Urinary bladder (tissue), 4 donors: ENCODE data around the gene DOHH. TPM values are rescaled to one million over a fixed set of nuclear protein-coding genes. Genes with fewer than 3 reads are reported as not detected.

ENCODE experiments used
- DNase-seq: peaks from one replicate; pipeline ENCODE4 v3.0.0-alpha.2; 2015; ENCODE audit errors: extremely low spot score
- H3K27ac ChIP-seq: one replicate; pipeline ENCODE4 v1.5.1; 2013; ENCODE audit warnings: low read depth, mild to moderate bottlenecking, moderate library complexity
- H3K36me3 ChIP-seq: one replicate; pipeline ENCODE4 v1.6.1; 2013; ENCODE audit warnings: mild to moderate bottlenecking, moderate library complexity; ENCODE audit not compliant: insufficient read depth
- H3K4me1 ChIP-seq: one replicate; pipeline ENCODE4 v1.6.1; 2013; ENCODE audit warnings: mild to moderate bottlenecking, moderate library complexity; ENCODE audit not compliant: insufficient read depth
- H3K4me3 ChIP-seq: one replicate; pipeline ENCODE4 v1.5.1; 2013; ENCODE audit warnings: low read depth, low read length
- WGBS: extraction: QIAGEN DNeasy Blood & Tissue Kit; methylation state at CpG from one replicate; pipeline ENCODE4 v1.1.7; 2013; 5-methylcytosine and 5-hydroxymethylcytosine counted together
- polyA plus RNA-seq: library from polyadenylated mRNA; stranded (reverse); fragments of 200-250 nt; gene quantifications from one replicate; pipeline ENCODE4 v1.2.3, GENCODE V29; 2013
- total RNA-seq: library from RNA; depleted of rRNA; stranded (reverse); fragments of >200 nt; gene quantifications from one replicate; pipeline ENCODE4 v1.2.3, GENCODE V29; 2014
- donor health status: healthy with polysubstance abuse.
- donor health status: healthy.

The DOHH gene
- total and polyA plus RNA-seq, 2 donors, result 2.9 to 18.3 TPM

DNA sequence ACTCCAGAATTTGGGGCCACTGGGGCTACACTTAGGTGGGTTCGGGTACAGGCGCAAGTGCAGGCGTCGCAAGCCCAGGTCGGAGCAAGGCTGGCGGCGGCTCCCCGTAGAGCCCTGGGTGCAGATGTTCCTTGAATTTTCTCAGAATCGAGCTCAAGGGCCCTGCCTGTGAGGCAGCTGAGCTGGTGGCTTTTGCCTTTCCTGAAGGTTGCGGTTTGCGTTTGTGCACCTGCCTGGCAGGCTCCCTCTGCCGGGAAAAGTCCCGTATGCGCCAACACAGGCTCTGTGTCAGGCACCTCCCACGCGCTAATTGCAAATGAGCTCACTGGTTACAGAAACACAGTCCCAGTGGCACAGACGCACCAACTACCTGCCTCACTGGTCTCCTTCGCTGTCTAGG lies 5.9 kb downstream of the DOHH start:
- DNase-seq, result no peak
- H3K4me1 ChIP-seq, result no peaks in the 10 kb centered on the region
- H3K4me3 ChIP-seq, result no peak overlapping the region
- 95% methylated on average over 18 of the region's 18 CpGs for WGBS
- peaks cover 6% of the 10 kb centered on the region for H3K36me3 ChIP-seq
- no peak overlapping the region for H3K27ac ChIP-seq

GRCh38 chr19:3494051-3494450 lies 6.4 kb downstream of the DOHH start:
- Histone ChIP-seq H3K36me3 (peaks cover 6% of the 10 kb centered on the region), H3K4me3 (no peak overlapping the region), H3K4me1 (no peaks in the 10 kb centered on the region), H3K27ac (no peak overlapping the region)
- WGBS, result 80% methylated on average over 15 of the region's 15 CpGs
- no peak for DNase-seq

DNA sequence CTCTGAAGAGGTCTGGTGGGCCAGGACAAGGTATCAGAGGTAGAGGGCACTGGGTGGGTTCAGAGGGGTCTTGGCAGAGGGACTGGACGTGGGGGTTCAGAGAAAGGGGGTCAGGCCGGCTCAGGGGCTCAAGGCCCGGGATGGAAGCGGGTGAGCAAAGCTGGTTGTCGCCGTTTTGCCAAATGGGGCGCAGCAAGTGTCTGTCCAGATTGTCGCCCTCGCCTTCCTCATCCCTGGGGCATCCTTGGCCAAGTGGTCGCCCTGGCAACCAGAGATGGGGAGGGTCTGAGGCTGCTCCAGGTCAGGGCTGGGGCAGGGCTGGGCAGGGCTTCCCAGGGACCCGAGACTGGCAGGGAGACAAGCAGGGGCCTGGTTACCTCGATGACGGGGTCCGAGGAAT lies 6.8 kb downstream of the DOHH start:
- 95% methylated on average over 14 of the region's 14 CpGs for WGBS
- peaks cover 6% of the 10 kb centered on the region for H3K36me3 ChIP-seq
- no peak overlapping the region for H3K27ac ChIP-seq
- no peak for DNase-seq
- no peak overlapping the region for H3K4me3 ChIP-seq
- no peaks in the 10 kb centered on the region for H3K4me1 ChIP-seq

GRCh38 chr19:3492919-3493318 lies 7.6 kb downstream of the DOHH start:
- Histone ChIP-seq H3K36me3 (peaks cover 6% of the 10 kb centered on the region), H3K4me3 (no peak overlapping the region), H3K4me1 (no peaks in the 10 kb centered on the region), H3K27ac (no peak overlapping the region)
- DNase-seq, result no peak
- WGBS, result 93% methylated on average over 16 of the region's 16 CpGs

GRCh38 chr19:3492131-3492839 lies 8.2 kb downstream of the DOHH start:
- no peak overlapping the region for H3K27ac ChIP-seq
- peaks cover 6% of the 10 kb centered on the region for H3K36me3 ChIP-seq
- H3K4me1 ChIP-seq, result no peaks in the 10 kb centered on the region
- 95% methylated on average over 45 of the region's 45 CpGs for WGBS
- DNase-seq, result no peak
- no peak overlapping the region for H3K4me3 ChIP-seq

DNA sequence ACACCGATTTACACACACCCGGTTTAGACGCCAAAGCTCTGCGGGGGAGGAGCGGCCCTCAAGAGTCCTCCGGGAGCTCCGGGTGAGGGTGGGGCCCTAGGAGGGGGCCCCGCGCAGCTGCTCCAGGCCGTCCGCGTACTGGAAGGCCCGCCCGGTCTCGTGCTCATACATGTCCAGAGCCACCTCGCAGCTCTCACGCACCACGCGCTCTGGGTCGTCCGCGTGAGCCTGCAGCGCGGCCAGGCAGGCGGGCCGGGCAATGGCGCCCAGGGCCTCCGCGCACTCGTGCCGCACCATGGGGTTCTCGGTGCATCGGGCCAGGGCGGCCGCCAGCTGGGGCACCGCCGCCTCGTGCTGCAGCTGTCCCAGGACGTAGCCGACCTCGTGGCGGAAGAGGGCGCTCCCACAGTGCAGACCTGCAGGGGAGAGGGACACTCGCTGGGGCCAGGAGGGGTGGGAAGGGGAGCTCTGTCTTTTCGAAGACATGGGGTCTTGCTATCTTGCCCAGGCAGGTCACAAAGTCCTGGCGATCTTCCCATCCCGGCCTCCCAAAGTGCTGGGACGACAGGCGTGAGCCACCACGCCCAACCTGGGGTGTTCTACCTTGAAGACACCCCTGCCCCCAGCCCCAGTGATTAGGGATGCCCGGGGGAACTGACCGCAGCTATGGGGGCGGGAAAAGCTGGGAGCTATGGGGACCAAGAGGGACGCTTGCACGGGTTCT lies 8.9 kb downstream of the DOHH start:
- H3K4me1 ChIP-seq, result no peaks in the 10 kb centered on the region
- 94% methylated on average over 55 of the region's 55 CpGs for WGBS
- no peak overlapping the region for H3K27ac ChIP-seq
- H3K4me3 ChIP-seq, result no peak overlapping the region
- no peak for DNase-seq
- peaks cover 6% of the 10 kb centered on the region for H3K36me3 ChIP-seq

DNA sequence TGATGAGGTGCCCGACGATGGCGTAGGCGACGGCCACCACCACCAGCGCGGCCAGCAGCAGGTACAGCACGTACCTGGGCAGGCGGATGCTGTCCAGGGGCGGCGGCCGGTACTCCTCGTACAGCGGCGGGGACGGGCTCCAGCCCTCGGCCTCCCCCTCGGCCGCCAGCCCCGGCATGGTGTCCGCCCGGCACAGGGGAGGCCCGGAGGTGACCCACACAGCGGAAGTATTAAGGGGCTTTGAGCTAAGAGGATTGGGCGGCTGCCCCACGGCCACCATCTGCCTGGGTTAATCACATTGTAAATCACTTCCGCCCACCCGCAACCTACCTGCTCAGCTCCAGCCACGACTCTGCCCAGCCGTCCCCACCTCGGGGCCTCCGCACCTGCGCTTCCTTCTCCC lies 17.2 kb downstream of the DOHH start, which contains the start of gene SMIM44:
Gene SMIM44, minus strand, starts transcription at position 216 of the 403 bp plus-strand sequence. Its CDS starts 38 bp downstream, at position 178.
- no peaks in the 10 kb centered on the region for H3K36me3 ChIP-seq
- DNase-seq, result no peak
- H3K27ac ChIP-seq, result no peak within 1 kb of the TSS
- 64% methylated on average over 33 of the region's 33 CpGs for WGBS
- H3K4me1 ChIP-seq, result no peaks in the 10 kb centered on the region
- no peak within 1 kb of the TSS for H3K4me3 ChIP-seq

GRCh38 chr19:3482507-3483225 lies 17.8 kb downstream of the DOHH start:
- DNase-seq, result no peak
- Histone ChIP-seq H3K27ac (no peak overlapping the region), H3K4me3 (no peak overlapping the region), H3K36me3 (no peaks in the 10 kb centered on the region), H3K4me1 (no peaks in the 10 kb centered on the region)
- WGBS, result 67% methylated on average over 49 of the region's 49 CpGs

GRCh38 chr19:3481241-3482090 lies 19.0 kb downstream of the DOHH start:
- Histone ChIP-seq H3K4me1 (no peaks in the 10 kb centered on the region), H3K36me3 (no peaks in the 10 kb centered on the region), H3K4me3 (no peak overlapping the region), H3K27ac (no peak overlapping the region)
- no peak for DNase-seq
- WGBS, result 47% methylated on average over 38 of the region's 38 CpGs

GRCh38 chr19:3480383-3481091 lies 19.9 kb downstream of the DOHH start, which contains the start of gene SMIM24:
Gene SMIM24, minus strand, starts transcription at chr19:3480525. Its CDS starts 62 bp downstream, at chr19:3480463.
- Histone ChIP-seq H3K4me1 (no peaks in the 10 kb centered on the region), H3K4me3 (no peak within 1 kb of the TSS), H3K36me3 (no peaks in the 10 kb centered on the region), H3K27ac (no peak within 1 kb of the TSS)
- no peak for DNase-seq
- 50% methylated on average over 27 of the region's 27 CpGs for WGBS

DNA sequence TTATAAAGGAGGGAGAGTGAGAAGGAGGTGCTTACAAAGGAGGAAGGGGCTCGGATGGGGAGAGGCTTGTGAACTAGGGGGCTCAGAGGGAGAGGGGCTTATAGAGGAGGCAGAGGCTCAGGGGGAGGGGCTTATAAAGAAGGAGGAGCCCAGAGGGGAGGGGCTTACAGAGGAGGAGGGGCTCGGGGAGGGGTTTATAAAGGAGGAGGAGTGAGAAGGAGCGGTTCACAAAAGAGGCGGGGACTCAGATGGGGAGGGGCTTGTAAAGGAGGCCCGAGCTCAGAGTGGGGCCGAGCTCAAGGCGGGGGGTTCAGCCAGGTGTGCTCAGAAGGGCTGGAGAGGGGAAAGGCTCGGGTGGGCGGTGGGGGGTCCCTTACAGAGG lies 20.6 kb downstream of the DOHH start:
- WGBS, result 53% methylated on average over 9 of the region's 9 CpGs
- H3K4me3 ChIP-seq, result no peak overlapping the region
- no peaks in the 10 kb centered on the region for H3K4me1 ChIP-seq
- no peaks in the 10 kb centered on the region for H3K36me3 ChIP-seq
- H3K27ac ChIP-seq, result no peak overlapping the region
- no peak for DNase-seq

DNA sequence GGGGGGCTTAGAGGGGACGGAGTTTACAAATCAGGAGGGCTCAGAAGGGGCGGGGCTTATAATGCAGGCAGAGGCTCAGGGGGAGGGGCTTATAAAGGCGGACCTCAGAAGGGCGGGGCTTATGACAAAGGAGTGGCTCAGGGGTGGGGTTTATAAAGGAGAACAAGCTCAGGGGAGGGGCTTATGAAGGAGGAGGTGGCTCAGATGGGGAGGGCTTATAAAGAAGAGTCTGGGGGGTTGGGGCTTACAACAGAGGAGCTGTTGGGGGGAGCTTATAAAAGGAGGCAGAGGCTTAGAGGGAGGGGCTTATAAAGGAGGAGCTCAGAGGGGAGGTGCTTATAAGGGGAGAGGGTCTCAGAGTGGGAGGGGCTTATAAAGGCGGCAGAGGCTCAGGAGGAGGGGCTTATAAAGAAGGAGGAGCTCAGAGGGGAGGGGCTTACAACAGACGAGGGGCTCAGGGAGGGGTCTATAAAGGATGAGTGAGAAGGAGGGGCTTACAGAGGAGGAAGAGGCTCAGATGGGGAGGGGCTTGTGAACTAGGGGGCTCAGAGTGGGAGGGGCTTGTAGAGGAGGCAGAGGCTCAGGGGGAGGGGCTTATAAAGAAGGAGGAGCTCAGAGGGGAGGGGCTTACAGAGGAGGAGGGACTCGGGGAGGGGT lies 21.2 kb downstream of the DOHH start:
- 44% methylated on average over 7 of the region's 7 CpGs for WGBS
- no peak for DNase-seq
- H3K4me3 ChIP-seq, result no peak overlapping the region
- H3K27ac ChIP-seq, result no peak overlapping the region
- H3K4me1 ChIP-seq, result no peaks in the 10 kb centered on the region
- no peaks in the 10 kb centered on the region for H3K36me3 ChIP-seq
